HepG2 (cell line): Measurements from ENCODE around the gene SOS2. TPM values are rescaled to one million over a fixed set of nuclear protein-coding genes. Genes with fewer than 3 reads are reported as not detected.

Experiments
- HBP1 ChIP-seq: IDR thresholded peaks from 2 replicates; pipeline ENCODE4 v1.6.1; 2016; ENCODE audit warnings: low read depth, control low read depth
- IKZF5 ChIP-seq: IDR thresholded peaks from 2 replicates; pipeline ENCODE4 v1.6.1; 2018; ENCODE audit warnings: missing genetic modification reagents, mild to moderate bottlenecking, missing compliant biosample characterization
- KDM2A ChIP-seq: sonication (generic); formaldehyde crosslinking; IDR thresholded peaks from 2 replicates; pipeline ENCODE4 v1.4.0; 2020; ENCODE audit warnings: low read depth, missing genetic modification reagents, borderline replicate concordance
- MED8 ChIP-seq: sonication (generic); formaldehyde crosslinking; IDR thresholded peaks from 2 replicates; pipeline ENCODE4 v1.8.1; 2023; ENCODE audit warnings: mild to moderate bottlenecking, missing genetic modification reagents; ENCODE audit not compliant: insufficient replicate concordance
- NCOA5 ChIP-seq: sonication (generic); formaldehyde crosslinking; IDR thresholded peaks from 2 replicates; pipeline ENCODE4 v1.4.0; 2020; ENCODE audit warnings: missing genetic modification reagents
- SALL1 ChIP-seq: sonication (generic); formaldehyde crosslinking; IDR thresholded peaks from 2 replicates; pipeline ENCODE4 v1.8.0; 2022; ENCODE audit warnings: mild to moderate bottlenecking, missing genetic modification reagents
- SOX5 ChIP-seq: IDR thresholded peaks from 2 replicates; pipeline ENCODE4 v1.6.1; 2016; ENCODE audit warnings: borderline replicate concordance
- SRSF4 ChIP-seq: fragments of 200-400 bp; formaldehyde crosslinking; IDR thresholded peaks from one replicate; pipeline ENCODE4 v1.6.1; 2018; ENCODE audit warnings: mild to moderate bottlenecking, low read depth, low read length, moderate library complexity; ENCODE audit not compliant: poor library complexity, severe bottlenecking
- TMF1 ChIP-seq: sonication (generic); formaldehyde crosslinking; IDR thresholded peaks from 2 replicates; pipeline ENCODE4 v1.8.1; 2022; ENCODE audit warnings: low read depth, missing genetic modification reagents
- ZFY ChIP-seq: sonication (generic); formaldehyde crosslinking; IDR thresholded peaks from 2 replicates; pipeline ENCODE4 v1.4.0; 2020; ENCODE audit warnings: missing genetic modification reagents
- ZNF335 ChIP-seq: sonication (generic); formaldehyde crosslinking; IDR thresholded peaks from 2 replicates; pipeline ENCODE4 v1.4.0; 2020; ENCODE audit warnings: missing genetic modification reagents
- ZNF343 ChIP-seq: sonication (generic); formaldehyde crosslinking; IDR thresholded peaks from 2 replicates; pipeline ENCODE4 v1.4.0; 2020; ENCODE audit warnings: mild to moderate bottlenecking, missing genetic modification reagents
- ZNF431 ChIP-seq: sonication (generic); formaldehyde crosslinking; IDR thresholded peaks from 2 replicates; pipeline ENCODE4 v1.9.0; 2022; ENCODE audit warnings: missing genetic modification reagents, low read depth, mild to moderate bottlenecking, borderline replicate concordance
- ZNF709 ChIP-seq: sonication (generic); formaldehyde crosslinking; IDR thresholded peaks from 2 replicates; pipeline ENCODE4 v1.5.0; 2020; ENCODE audit warnings: mild to moderate bottlenecking, missing genetic modification reagents
- ZNF780A ChIP-seq: sonication (generic); formaldehyde crosslinking; IDR thresholded peaks from 2 replicates; pipeline ENCODE4 v1.8.0; 2022; ENCODE audit warnings: mild to moderate bottlenecking, missing genetic modification reagents, moderate library complexity
- ZNF850 ChIP-seq: sonication (generic); formaldehyde crosslinking; conservative IDR thresholded peaks from 2 replicates; pipeline ENCODE4 v1.9.0; 2021; ENCODE audit warnings: mild to moderate bottlenecking, missing genetic modification reagents
- polyA plus RNA-seq, 8 experiments: library from polyadenylated mRNA; depleted of rRNA in 3 of 8; stranded (reverse) in 7 of 8; unstranded in 1 of 8; fragments of >200 nt; fragmentation: Illumina TruSeq in 4 of 8; extraction: Trizol in 4 of 8; gene quantifications; 2 replicates each; pipeline versions ENCODE4 v1.2.1 to v1.2.3, GENCODE V29; 2011 to 2016; ENCODE audit warnings: low read depth in 4 of 8, missing spikeins in 1 of 8, mixed read lengths in 1 of 8; ENCODE audit not compliant: insufficient read depth in 1 of 8
- total RNA-seq, 5 experiments: library from RNA; depleted of rRNA; stranded (reverse); fragments of >200 nt; fragmentation: Illumina TruSeq; extraction: Trizol; gene quantifications; 2 replicates each; pipeline ENCODE4 v1.2.3, GENCODE V29; 2016; ENCODE audit warnings: low read depth in 1 of 5
- TF ChIP-seq, protein P1 (sequence below): IDR thresholded peaks from 2 replicates; pipeline ENCODE4 v1.6.1; 2016; ENCODE audit warnings: low read depth, missing genetic modification reagents, missing compliant biosample characterization
- TF ChIP-seq, protein P2 (sequence below): sonication (generic); formaldehyde crosslinking; IDR thresholded peaks from 2 replicates; pipeline ENCODE4 v1.8.1; 2022; ENCODE audit warnings: low read depth, mild to moderate bottlenecking, missing genetic modification reagents

SOS2 gene
- total and polyA plus RNA-seq, 2 of the 13 experiments (the other 11 are each of a cell fraction or from before 2014, with no cell fraction given): 9.3 to 12.1 TPM

GRCh38 chr14:50116181-50116956 is 115.0 kb downstream of the SOS2 start, which contains the start of gene VCPKMT (continued):
- TF ChIP-seq SOX5 (CRISPR knock-in tag): peak; percentile 77
- TF ChIP-seq ZNF335 (CRISPR knock-in tag): peak; percentile 55; the same call in 1 of the 2 replicates
- TF ChIP-seq ZNF431: no peak
- TF ChIP-seq SALL1 (CRISPR knock-in tag): peak; percentile 91
- TF ChIP-seq, protein P1, sequence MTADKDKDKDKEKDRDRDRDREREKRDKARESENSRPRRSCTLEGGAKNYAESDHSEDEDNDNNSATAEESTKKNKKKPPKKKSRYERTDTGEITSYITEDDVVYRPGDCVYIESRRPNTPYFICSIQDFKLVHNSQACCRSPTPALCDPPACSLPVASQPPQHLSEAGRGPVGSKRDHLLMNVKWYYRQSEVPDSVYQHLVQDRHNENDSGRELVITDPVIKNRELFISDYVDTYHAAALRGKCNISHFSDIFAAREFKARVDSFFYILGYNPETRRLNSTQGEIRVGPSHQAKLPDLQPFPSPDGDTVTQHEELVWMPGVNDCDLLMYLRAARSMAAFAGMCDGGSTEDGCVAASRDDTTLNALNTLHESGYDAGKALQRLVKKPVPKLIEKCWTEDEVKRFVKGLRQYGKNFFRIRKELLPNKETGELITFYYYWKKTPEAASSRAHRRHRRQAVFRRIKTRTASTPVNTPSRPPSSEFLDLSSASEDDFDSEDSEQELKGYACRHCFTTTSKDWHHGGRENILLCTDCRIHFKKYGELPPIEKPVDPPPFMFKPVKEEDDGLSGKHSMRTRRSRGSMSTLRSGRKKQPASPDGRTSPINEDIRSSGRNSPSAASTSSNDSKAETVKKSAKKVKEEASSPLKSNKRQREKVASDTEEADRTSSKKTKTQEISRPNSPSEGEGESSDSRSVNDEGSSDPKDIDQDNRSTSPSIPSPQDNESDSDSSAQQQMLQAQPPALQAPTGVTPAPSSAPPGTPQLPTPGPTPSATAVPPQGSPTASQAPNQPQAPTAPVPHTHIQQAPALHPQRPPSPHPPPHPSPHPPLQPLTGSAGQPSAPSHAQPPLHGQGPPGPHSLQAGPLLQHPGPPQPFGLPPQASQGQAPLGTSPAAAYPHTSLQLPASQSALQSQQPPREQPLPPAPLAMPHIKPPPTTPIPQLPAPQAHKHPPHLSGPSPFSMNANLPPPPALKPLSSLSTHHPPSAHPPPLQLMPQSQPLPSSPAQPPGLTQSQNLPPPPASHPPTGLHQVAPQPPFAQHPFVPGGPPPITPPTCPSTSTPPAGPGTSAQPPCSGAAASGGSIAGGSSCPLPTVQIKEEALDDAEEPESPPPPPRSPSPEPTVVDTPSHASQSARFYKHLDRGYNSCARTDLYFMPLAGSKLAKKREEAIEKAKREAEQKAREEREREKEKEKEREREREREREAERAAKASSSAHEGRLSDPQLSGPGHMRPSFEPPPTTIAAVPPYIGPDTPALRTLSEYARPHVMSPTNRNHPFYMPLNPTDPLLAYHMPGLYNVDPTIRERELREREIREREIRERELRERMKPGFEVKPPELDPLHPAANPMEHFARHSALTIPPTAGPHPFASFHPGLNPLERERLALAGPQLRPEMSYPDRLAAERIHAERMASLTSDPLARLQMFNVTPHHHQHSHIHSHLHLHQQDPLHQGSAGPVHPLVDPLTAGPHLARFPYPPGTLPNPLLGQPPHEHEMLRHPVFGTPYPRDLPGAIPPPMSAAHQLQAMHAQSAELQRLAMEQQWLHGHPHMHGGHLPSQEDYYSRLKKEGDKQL (CRISPR knock-in tag): no peak
- TF ChIP-seq ZNF780A (CRISPR knock-in tag): no peak
- TF ChIP-seq ZNF343 (CRISPR knock-in tag): no peak
- no peak for TF ChIP-seq ZNF709 (CRISPR knock-in tag)
- TF ChIP-seq, protein P2, sequence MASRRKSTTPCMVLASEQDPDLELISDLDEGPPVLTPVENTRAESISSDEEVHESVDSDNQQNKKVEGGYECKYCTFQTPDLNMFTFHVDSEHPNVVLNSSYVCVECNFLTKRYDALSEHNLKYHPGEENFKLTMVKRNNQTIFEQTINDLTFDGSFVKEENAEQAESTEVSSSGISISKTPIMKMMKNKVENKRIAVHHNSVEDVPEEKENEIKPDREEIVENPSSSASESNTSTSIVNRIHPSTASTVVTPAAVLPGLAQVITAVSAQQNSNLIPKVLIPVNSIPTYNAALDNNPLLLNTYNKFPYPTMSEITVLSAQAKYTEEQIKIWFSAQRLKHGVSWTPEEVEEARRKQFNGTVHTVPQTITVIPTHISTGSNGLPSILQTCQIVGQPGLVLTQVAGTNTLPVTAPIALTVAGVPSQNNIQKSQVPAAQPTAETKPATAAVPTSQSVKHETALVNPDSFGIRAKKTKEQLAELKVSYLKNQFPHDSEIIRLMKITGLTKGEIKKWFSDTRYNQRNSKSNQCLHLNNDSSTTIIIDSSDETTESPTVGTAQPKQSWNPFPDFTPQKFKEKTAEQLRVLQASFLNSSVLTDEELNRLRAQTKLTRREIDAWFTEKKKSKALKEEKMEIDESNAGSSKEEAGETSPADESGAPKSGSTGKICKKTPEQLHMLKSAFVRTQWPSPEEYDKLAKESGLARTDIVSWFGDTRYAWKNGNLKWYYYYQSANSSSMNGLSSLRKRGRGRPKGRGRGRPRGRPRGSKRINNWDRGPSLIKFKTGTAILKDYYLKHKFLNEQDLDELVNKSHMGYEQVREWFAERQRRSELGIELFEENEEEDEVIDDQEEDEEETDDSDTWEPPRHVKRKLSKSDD: peak; percentile 95
- no peak for TF ChIP-seq ZNF850 (CRISPR knock-in tag)
- TF ChIP-seq SRSF4: no peak
- no peak for TF ChIP-seq TMF1
- TF ChIP-seq HBP1 (CRISPR knock-in tag): peak; percentile 69; the same call in 1 of the 2 replicates
- TF ChIP-seq IKZF5 (CRISPR knock-in tag): peak; percentile 75
- no peak for TF ChIP-seq NCOA5 (CRISPR knock-in tag)
- peak; percentile 97 for TF ChIP-seq KDM2A (CRISPR knock-in tag)
- TF ChIP-seq ZFY (CRISPR knock-in tag): peak; percentile 58; the same call in 1 of the 2 replicates
- TF ChIP-seq MED8: no peak
